Upper lobe of left lung (tissue), 6 donors: ENCODE results near the gene GAL3ST2. TPM values are rescaled to one million over a fixed set of nuclear protein-coding genes. Genes with fewer than 3 reads are reported as not detected.

Experiments used
- ATAC-seq, 2 donors: fragments of 200-7000 bp; cut with Tn5 transposase; one replicate each; pipeline ENCODE4 v1.9.1; 2022; ENCODE audit warnings: mild to moderate bottlenecking in 2 of 2, moderate library complexity in 2 of 2; ENCODE audit not compliant: low FRiP score in 2 of 2
- DNase-seq, 2 donors: peaks; one replicate each; pipeline ENCODE4 v3.0.0-alpha.2; 2019 to 2020
- H3K27ac ChIP-seq, 4 donors: fragments of 200-600 bp; sonication (generic); one replicate each; pipeline ENCODE4 v1.5.1; 2016 to 2019
- H3K27me3 ChIP-seq, 4 donors: fragments of 200-600 bp; sonication (generic); one replicate each; pipeline ENCODE4 v1.5.1; 2017 to 2019
- H3K36me3 ChIP-seq, 4 donors: fragments of 200-600 bp; sonication (generic); one replicate each; pipeline ENCODE4 v1.5.1; 2016 to 2019
- H3K4me1 ChIP-seq, 4 donors: fragments of 200-600 bp; sonication (generic); one replicate each; pipeline ENCODE4 v1.5.1; 2018 to 2019
- H3K4me3 ChIP-seq, 4 donors: fragments of 200-600 bp; sonication (generic); one replicate each; pipeline ENCODE4 v1.5.1; 2017 to 2019; ENCODE audit warnings: mild to moderate bottlenecking in 2 of 4, moderate library complexity in 1 of 4
- H3K9me3 ChIP-seq, 4 donors: fragments of 200-600 bp; sonication (generic); one replicate each; pipeline ENCODE4 v1.5.1; 2018 to 2019
- EP300 ChIP-seq, 4 donors: sonication (generic); formaldehyde crosslinking; IDR thresholded peaks; one replicate each; pipeline ENCODE4 v1.5.1; 2017; ENCODE audit warnings: antibody characterized with exemption in 4 of 4, control low read depth in 2 of 4
- POLR2A ChIP-seq, 4 donors: fragments of 450-650 bp; IDR thresholded peaks; one replicate each; pipeline ENCODE4 v1.5.1; 2016 to 2017; ENCODE audit warnings: antibody characterized with exemption in 4 of 4, mild to moderate bottlenecking in 2 of 4
- POLR2AphosphoS5 ChIP-seq, 2 donors: sonication (generic); formaldehyde crosslinking; IDR thresholded peaks; one replicate each; pipeline ENCODE4 v1.5.1; 2017; ENCODE audit warnings: antibody characterized with exemption in 2 of 2
- WGBS, 2 donors: methylation state at CpG; one replicate each; pipeline ENCODE4 v1.1.5; 2017 to 2018; 5-methylcytosine and 5-hydroxymethylcytosine counted together
- total RNA-seq, 6 donors: library from RNA; depleted of rRNA in 4 of 6; stranded (reverse); fragments of >200 nt in 4 of 6; gene quantifications; one replicate each; pipeline versions ENCODE4 v1.1.0 to v1.2.1, GENCODE V29; 2016 to 2021
- TF ChIP-seq, protein P1 (sequence below), 6 experiments: fragments of 450-650 bp in 4 of 6; fragments of 200-600 bp in 2 of 6; sonication (generic) in 2 of 6; IDR thresholded peaks; one replicate each; pipeline ENCODE4 v1.5.1; 2016 to 2019; ENCODE audit warnings: antibody characterized with exemption in 6 of 6
- donor health status: DM: no; HTN: no; CAD: no; lungs with moderate emphysema.
- donor health status: DM: no; HTN: yes; CAD: no; lungs with severe emphysema.

Gene GAL3ST2
- total RNA-seq, 6 donors from 2014 or later, result 0.59 to 2.1 (median 0.91) TPM; not detected in 3

DNA sequence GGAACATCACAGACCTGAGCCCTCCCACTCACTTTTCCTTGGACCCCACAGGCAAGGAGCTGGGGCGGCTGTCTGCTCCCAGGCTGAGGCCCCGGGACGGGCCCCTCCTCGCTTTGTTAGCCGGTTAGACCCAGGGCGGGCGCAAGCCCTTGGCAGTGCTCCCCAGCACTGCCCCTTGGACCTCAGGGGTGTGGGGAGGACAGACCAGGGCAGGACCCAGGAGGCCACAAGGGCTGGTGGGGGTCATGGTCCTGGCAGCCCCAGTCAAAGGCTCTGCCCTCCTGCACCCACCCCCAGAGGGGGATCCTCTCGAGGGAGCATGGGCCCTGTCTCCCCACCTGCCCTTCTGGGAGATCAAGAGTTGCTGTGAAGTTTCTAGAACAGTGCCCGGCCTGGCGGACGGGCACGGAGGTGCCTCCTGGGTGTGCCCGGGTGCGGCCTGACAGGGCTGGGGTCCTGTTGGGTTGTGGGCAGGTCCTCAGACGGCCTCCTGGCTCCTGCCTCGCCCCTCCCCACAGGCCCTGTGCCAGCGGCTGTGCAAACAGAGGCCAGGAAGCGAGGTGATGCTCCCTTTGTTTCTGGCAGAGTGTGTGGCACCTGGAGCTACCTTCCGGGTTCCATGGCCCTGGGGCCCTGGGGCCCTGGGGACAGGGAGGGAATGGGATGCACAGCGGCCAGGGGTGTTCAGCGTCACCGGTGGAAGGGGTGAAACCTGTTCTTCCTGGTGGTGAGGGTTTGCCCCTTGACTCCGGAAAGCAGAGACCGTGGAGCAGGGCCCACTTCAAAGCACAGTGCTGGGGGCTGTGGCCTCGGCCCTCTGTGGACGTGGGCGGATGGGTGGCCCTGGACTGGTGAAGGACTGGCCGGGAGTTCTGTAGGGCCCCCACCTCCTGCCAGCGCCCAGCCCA lies 2.9 kb upstream of the GAL3ST2 start:
- DNase-seq (peak in 1 of 2 donors; percentile 76), ATAC-seq (no peak)
- Histone ChIP-seq H3K9me3 (no peaks in the 10 kb centered on the region), H3K27me3 (peaks cover 0 to 2% (median 0%) of the 10 kb centered on the region in 4 donors), H3K36me3 (no peaks in the 10 kb centered on the region), H3K4me3 (no peak overlapping the region), H3K4me1 (peaks cover 7 to 14% (median 9%) of the 10 kb centered on the region in 4 donors), H3K27ac (no peak overlapping the region)
- 60 to 63% methylated on average over 6 to 29 of the region's 29 CpGs for WGBS, 2 donors
- TF ChIP-seq POLR2AphosphoS5 (IDR thresholded peaks at IDR 0.05), result no peak
- no peak for TF ChIP-seq POLR2A (IDR thresholded peaks at IDR 0.05)
- TF ChIP-seq, protein P1, sequence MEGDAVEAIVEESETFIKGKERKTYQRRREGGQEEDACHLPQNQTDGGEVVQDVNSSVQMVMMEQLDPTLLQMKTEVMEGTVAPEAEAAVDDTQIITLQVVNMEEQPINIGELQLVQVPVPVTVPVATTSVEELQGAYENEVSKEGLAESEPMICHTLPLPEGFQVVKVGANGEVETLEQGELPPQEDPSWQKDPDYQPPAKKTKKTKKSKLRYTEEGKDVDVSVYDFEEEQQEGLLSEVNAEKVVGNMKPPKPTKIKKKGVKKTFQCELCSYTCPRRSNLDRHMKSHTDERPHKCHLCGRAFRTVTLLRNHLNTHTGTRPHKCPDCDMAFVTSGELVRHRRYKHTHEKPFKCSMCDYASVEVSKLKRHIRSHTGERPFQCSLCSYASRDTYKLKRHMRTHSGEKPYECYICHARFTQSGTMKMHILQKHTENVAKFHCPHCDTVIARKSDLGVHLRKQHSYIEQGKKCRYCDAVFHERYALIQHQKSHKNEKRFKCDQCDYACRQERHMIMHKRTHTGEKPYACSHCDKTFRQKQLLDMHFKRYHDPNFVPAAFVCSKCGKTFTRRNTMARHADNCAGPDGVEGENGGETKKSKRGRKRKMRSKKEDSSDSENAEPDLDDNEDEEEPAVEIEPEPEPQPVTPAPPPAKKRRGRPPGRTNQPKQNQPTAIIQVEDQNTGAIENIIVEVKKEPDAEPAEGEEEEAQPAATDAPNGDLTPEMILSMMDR (IDR thresholded peaks at IDR 0.05), result no peak
- TF ChIP-seq EP300 (IDR thresholded peaks at IDR 0.05), result no peak

- H3K27me3 ChIP-seq, result peaks cover 0 to 2% (median 0%) of the 10 kb centered on the region in 4 donors
- H3K4me3 ChIP-seq, result no peak overlapping the region
- WGBS, 2 donors, result 52 to 66% methylated on average over 5 to 35 of the region's 40 CpGs
- no peaks in the 10 kb centered on the region for H3K9me3 ChIP-seq
- no peak overlapping the region for H3K27ac ChIP-seq
- ATAC-seq, result no peak
- TF ChIP-seq EP300 (IDR thresholded peaks at IDR 0.05) (no peak), POLR2A (IDR thresholded peaks at IDR 0.05) (no peak), POLR2AphosphoS5 (IDR thresholded peaks at IDR 0.05) (no peak)
- TF ChIP-seq, protein P1 (IDR thresholded peaks at IDR 0.05), result no peak
- no peaks in the 10 kb centered on the region for H3K36me3 ChIP-seq
- H3K4me1 ChIP-seq, result peaks cover 7 to 14% (median 9%) of the 10 kb centered on the region in 4 donors
- DNase-seq, result peak in 1 of 2 donors; percentile 84
Observed at GRCh38 chr2:241774419-241775222, 2.0 kb upstream of the GAL3ST2 start.

- peaks cover 0 to 2% (median 0%) of the 10 kb centered on the region in 4 donors for H3K27me3 ChIP-seq
- peaks cover 7 to 14% (median 9%) of the 10 kb centered on the region in 4 donors for H3K4me1 ChIP-seq
- H3K36me3 ChIP-seq, result no peaks in the 10 kb centered on the region
- WGBS, 2 donors, result 76 to 81% methylated on average over 21 to 34 of the region's 34 CpGs
- DNase-seq (peak; percentile 15 to 61), ATAC-seq (no peak)
- H3K27ac ChIP-seq, result no peak overlapping the region
- H3K4me3 ChIP-seq, result no peak overlapping the region
- H3K9me3 ChIP-seq, result peaks cover 0 to under 1% (median 0%) of the 10 kb centered on the region in 4 donors
- TF ChIP-seq POLR2A (IDR thresholded peaks at IDR 0.05), result no peak
- TF ChIP-seq POLR2AphosphoS5 (IDR thresholded peaks at IDR 0.05), result no peak
- TF ChIP-seq, protein P1 (IDR thresholded peaks at IDR 0.05), result no peak
- TF ChIP-seq EP300 (IDR thresholded peaks at IDR 0.05), result no peak
Observed at GRCh38 chr2:241775223-241776177, 1.1 kb upstream of the GAL3ST2 start.

DNA sequence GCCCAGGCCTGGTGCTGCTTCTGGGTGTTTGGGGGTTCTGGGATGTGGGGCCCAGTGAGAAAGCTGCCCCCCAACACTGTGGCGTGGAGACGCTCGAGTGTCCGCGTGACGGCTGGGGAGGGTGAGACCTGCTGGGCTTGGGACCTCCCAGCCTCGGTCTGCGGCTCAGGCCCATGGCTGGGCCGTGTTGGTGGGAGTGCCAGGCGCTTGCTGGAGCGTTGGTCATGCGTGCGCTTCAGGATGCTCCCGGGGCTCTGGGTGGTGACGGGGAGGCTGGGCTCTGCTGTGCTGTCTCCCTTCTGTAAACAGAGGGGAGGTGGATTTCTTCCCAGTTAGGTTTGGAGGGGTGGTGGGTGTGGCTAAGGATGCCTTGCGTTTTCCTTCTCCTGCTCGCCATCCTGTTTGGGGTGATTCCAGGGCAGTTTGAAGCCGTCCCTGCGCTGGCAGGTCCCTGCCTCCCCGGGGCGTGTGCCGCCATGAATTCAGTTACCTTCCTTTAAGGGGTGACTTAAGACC lies 606 bp downstream of the GAL3ST2 start:
- Histone ChIP-seq H3K9me3 (peaks cover 0 to 6% (median 2%) of the 10 kb centered on the region in 4 donors), H3K27ac (no peak overlapping the region), H3K4me3 (no peak overlapping the region), H3K4me1 (no peaks in the 10 kb centered on the region), H3K36me3 (no peaks in the 10 kb centered on the region), H3K27me3 (peaks cover 0 to 2% (median 0%) of the 10 kb centered on the region in 4 donors)
- TF ChIP-seq, protein P1 (IDR thresholded peaks at IDR 0.05), result no peak
- TF ChIP-seq POLR2AphosphoS5 (IDR thresholded peaks at IDR 0.05) (no peak), EP300 (IDR thresholded peaks at IDR 0.05) (no peak), POLR2A (IDR thresholded peaks at IDR 0.05) (no peak)
- ATAC-seq, result no peak
- WGBS, 2 donors, result 75 to 79% methylated on average over 15 to 18 of the region's 22 CpGs
- DNase-seq, result peak; percentile 12 to 65
